Prostate gland (tissue), 2 donors: ENCODE results near the gene IGHMBP2. TPM values are rescaled to one million over a fixed set of nuclear protein-coding genes. Genes with fewer than 3 reads are reported as not detected.
"Not testable (repeated sequence)": the region's sequence is repeated elsewhere in the genome, so short reads cannot be mapped to it uniquely, and the experiment has no call there.

ENCODE experiments used
- DNase-seq: peaks from one replicate; pipeline ENCODE4 v3.0.0-alpha.2; 2019; ENCODE audit warnings: low spot score
- H3K27ac ChIP-seq, 2 donors: fragments of 200-600 bp; sonication (generic); 2 replicates each; pipeline ENCODE4 v1.5.1; 2017 to 2019
- H3K27me3 ChIP-seq: fragments of 200-600 bp; sonication (generic); replicated peaks from 2 replicates; pipeline ENCODE4 v1.5.1; 2019; ENCODE audit not compliant: insufficient read depth
- H3K36me3 ChIP-seq, 2 donors: fragments of 200-600 bp; sonication (generic); 1 replicate in 1 of 2; 2 replicates in 1 of 2; pipeline versions ENCODE4 v1.5.1 to v1.8.1; 2017 to 2019
- H3K4me1 ChIP-seq: fragments of 200-600 bp; sonication (generic); replicated peaks from 2 replicates; pipeline ENCODE4 v1.5.1; 2019
- H3K4me3 ChIP-seq, 2 donors: fragments of 200-600 bp; sonication (generic); 2 replicates each; pipeline ENCODE4 v1.5.1; 2017 to 2019
- H3K9me3 ChIP-seq: fragments of 200-600 bp; sonication (generic); 2 replicates; pipeline ENCODE4 v1.5.1; 2017
- CTCF ChIP-seq, 4 experiments: fragments of 200-600 bp in 2 of 4; fragments of 450-650 bp in 2 of 4; sonication (generic) in 2 of 4; IDR thresholded peaks; 1 replicate in 3 of 4; 2 replicates in 1 of 4; pipeline ENCODE4 v1.5.1; 2016 to 2019; ENCODE audit warnings: antibody characterized with exemption in 4 of 4, mild to moderate bottlenecking in 2 of 4, moderate library complexity in 2 of 4
- POLR2A ChIP-seq: fragments of 450-650 bp; IDR thresholded peaks from one replicate; pipeline ENCODE4 v1.6.1; 2016; ENCODE audit warnings: antibody characterized with exemption, mild to moderate bottlenecking
- POLR2AphosphoS5 ChIP-seq: sonication (generic); formaldehyde crosslinking; IDR thresholded peaks from one replicate; pipeline ENCODE4 v1.6.1; 2017; ENCODE audit warnings: antibody characterized with exemption
- WGBS: methylation state at CpG from one replicate; pipeline ENCODE4 v1.1.5; 2018; 5-methylcytosine and 5-hydroxymethylcytosine counted together
- intact Hi-C: fragments of 100-400 bp; cut with DNase I; formaldehyde crosslinking; loops from one replicate; pipeline ENCODE4 v1.14.2; 2022
- total RNA-seq, 2 donors: library from RNA; depleted of rRNA; stranded (reverse); fragments of >200 nt; gene quantifications; one replicate each; pipeline ENCODE4 v1.1.0, GENCODE V29; 2016

Gene IGHMBP2
- total RNA-seq, 2 donors from 2014 or later = 17.3 to 34.0 TPM

GRCh38 chr11:68966894-68967780 lies 63.4 kb downstream of the IGHMBP2 start:
- Histone ChIP-seq H3K4me3 (no peak overlapping the region), H3K4me1 (no peaks in the 10 kb centered on the region), H3K36me3 (no peaks in the 10 kb centered on the region), H3K27ac (no peak overlapping the region), H3K27me3 (no peaks in the 10 kb centered on the region), H3K9me3 (no peaks in the 10 kb centered on the region)
- WGBS = 87% methylated on average over 9 of the region's 9 CpGs
- DNase-seq = no peak
- TF ChIP-seq CTCF (IDR thresholded peaks at IDR 0.05) = no peak
- no peak for TF ChIP-seq POLR2AphosphoS5
- no peak for TF ChIP-seq POLR2A
- intact Hi-C loops = no loop called here

- no peak for TF ChIP-seq POLR2A
- Histone ChIP-seq H3K4me1 (no peaks in the 10 kb centered on the region), H3K36me3 (no peaks in the 10 kb centered on the region), H3K9me3 (no peaks in the 10 kb centered on the region), H3K27me3 (no peaks in the 10 kb centered on the region), H3K27ac (no peak overlapping the region), H3K4me3 (no peak overlapping the region)
- no peak for DNase-seq
- WGBS = 77% methylated on average over 29 of the region's 29 CpGs
- intact Hi-C loops = no loop called here
Observed at GRCh38 chr11:68968306-68969250, 64.9 kb downstream of the IGHMBP2 start.

- Histone ChIP-seq H3K27ac (no peak overlapping the region), H3K9me3 (no peaks in the 10 kb centered on the region), H3K4me1 (no peaks in the 10 kb centered on the region), H3K36me3 (no peaks in the 10 kb centered on the region), H3K27me3 (no peaks in the 10 kb centered on the region), H3K4me3 (no peak overlapping the region)
- DNase-seq = no peak
- 71% methylated on average over 8 of the region's 8 CpGs for WGBS
- intact Hi-C loops = no loop called here
- no peak for TF ChIP-seq POLR2A
- no peak for TF ChIP-seq CTCF (IDR thresholded peaks at IDR 0.05)
- TF ChIP-seq POLR2AphosphoS5 = no peak
Observed at GRCh38 chr11:68969386-68969785, 65.7 kb downstream of the IGHMBP2 start.

- H3K9me3 ChIP-seq = no peaks in the 10 kb centered on the region
- H3K36me3 ChIP-seq = no peaks in the 10 kb centered on the region
- intact Hi-C loops = no loop called here
- no peak for DNase-seq
- no peak overlapping the region for H3K27ac ChIP-seq
- H3K4me3 ChIP-seq = no peak overlapping the region
- no peaks in the 10 kb centered on the region for H3K27me3 ChIP-seq
- H3K4me1 ChIP-seq = no peaks in the 10 kb centered on the region
- TF ChIP-seq CTCF (IDR thresholded peaks at IDR 0.05) = no peak
- TF ChIP-seq POLR2A = no peak
- TF ChIP-seq POLR2AphosphoS5 = no peak
- WGBS = 82% methylated on average over 8 of the region's 8 CpGs
Observed at GRCh38 chr11:68970921-68971636, 67.4 kb downstream of the IGHMBP2 start.

GRCh38 chr11:68973219-68973618 lies 69.5 kb downstream of the IGHMBP2 start:
- intact Hi-C loops = no loop called here
- TF ChIP-seq POLR2AphosphoS5 (no peak), CTCF (IDR thresholded peaks at IDR 0.05) (no peak), POLR2A (no peak)
- H3K27ac ChIP-seq = no peak overlapping the region
- no peak for DNase-seq
- no peak overlapping the region for H3K4me3 ChIP-seq
- 49% methylated on average over 4 of the region's 4 CpGs for WGBS
- no peaks in the 10 kb centered on the region for H3K27me3 ChIP-seq
- H3K36me3 ChIP-seq = no peaks in the 10 kb centered on the region
- H3K9me3 ChIP-seq = no peaks in the 10 kb centered on the region
- H3K4me1 ChIP-seq = peaks cover 10% of the 10 kb centered on the region

- intact Hi-C loops, DNase-seq, H3K27me3 ChIP-seq, H3K27ac ChIP-seq, H3K36me3 ChIP-seq, H3K4me3 ChIP-seq, H3K4me1 ChIP-seq, H3K9me3 ChIP-seq: not testable (repeated sequence)
- WGBS = 93% methylated on average over 12 of the region's 12 CpGs
Observed at GRCh38 chr11:68973706-68974105, 70.0 kb downstream of the IGHMBP2 start.
